ENCODE data around the gene TTC9. TPM values are rescaled to one million over a fixed set of nuclear protein-coding genes. Genes with fewer than 3 reads are reported as not detected.
A peak's percentile ranks its signal among the peaks of the same experiment; 100 is the strongest.

TTC9 gene
- polyA plus RNA-seq, 3 donors, result 0.99 to 2.1 (median 1.2) TPM

DNA sequence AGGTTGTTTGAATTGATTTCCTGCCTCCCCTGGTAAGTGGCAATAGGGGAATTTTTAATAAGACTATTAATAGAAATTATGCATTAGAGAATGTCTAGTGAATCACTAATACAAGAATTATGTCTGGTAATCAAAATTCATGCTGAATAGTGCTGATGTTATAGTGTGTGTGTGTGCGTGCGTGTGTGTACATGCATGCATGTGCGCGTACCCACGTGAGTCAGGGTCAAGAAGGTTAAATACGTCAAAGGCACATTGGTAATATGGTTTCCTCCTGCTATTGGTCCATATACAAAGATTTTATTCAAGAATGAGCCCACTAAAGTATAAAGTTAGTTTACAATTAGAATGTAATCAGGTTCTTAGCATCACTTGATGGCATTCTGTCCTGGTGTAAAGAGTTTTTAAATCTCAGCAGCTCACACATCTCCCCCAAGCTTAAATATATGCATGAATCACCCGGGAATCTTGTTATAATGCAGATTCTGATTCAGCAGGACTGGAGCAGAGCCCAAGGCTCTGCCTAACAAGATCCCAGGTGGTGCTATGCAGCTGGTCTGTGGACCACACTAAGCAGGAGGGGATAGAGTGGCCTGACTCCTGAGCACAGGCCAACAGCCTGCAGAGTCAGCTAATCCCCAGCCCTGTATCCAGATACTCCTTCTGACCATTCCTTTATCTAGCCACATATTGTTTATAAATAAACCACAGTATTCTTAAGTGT is 43.9 kb downstream of the TTC9 start:
- Mint-ChIP-seq H3K27ac (no peak overlapping the region), H3K4me3 (no peak overlapping the region), H3K4me1 (no peaks in the 10 kb centered on the region), H3K9me3 (peaks cover 0 to 2% (median 0%) of the 10 kb centered on the region in 7 donors), H3K27me3 (ENCODE audit: low read depth in 3 of 3) (peaks cover 0 to 5% (median 0%) of the 10 kb centered on the region in 3 donors), H3K36me3 (no peaks in the 10 kb centered on the region)
- Histone ChIP-seq H3K9me3 (replicated peaks in 1 of 2; ENCODE audit: control insufficient read depth in 1 of 2, insufficient read depth in 1 of 2, low read length in 2 of 2) (no peaks in the 10 kb centered on the region), H3K4me1 (ENCODE audit: control insufficient read depth in 1 of 2, insufficient read depth in 2 of 2, low read length in 2 of 2) (no peaks in the 10 kb centered on the region), H3K36me3 (replicated peaks in 1 of 2; ENCODE audit: control insufficient read depth in 1 of 2, insufficient read depth in 2 of 2, low read length in 2 of 2) (no peaks in the 10 kb centered on the region), H3K27ac (ENCODE audit: low read depth in 1 of 2, low read length in 2 of 2) (no peak overlapping the region), H2AFZ (ENCODE audit: insufficient read depth, low read depth, low read length, poor library complexity, severe bottlenecking) (no peak overlapping the region), H3K4me2 (replicated peaks; ENCODE audit: extremely low read depth, low read length, poor library complexity, severe bottlenecking) (no peak overlapping the region), H3K9ac (ENCODE audit: insufficient read depth, low read length, poor library complexity, severe bottlenecking) (no peak overlapping the region), H3K4me3 (replicated peaks in 1 of 3; ENCODE audit: low read depth in 2 of 3, low read length in 3 of 3) (no peak overlapping the region), H4K20me1 (ENCODE audit: insufficient read depth, low read length) (no peaks in the 10 kb centered on the region), H3K79me2 (ENCODE audit: insufficient read depth, low read length) (no peaks in the 10 kb centered on the region), H3K27me3 (ENCODE audit: control insufficient read depth in 2 of 2, insufficient read depth in 2 of 2, low read length in 2 of 2) (no peaks in the 10 kb centered on the region)
- intact Hi-C loops (cut with micrococcal nuclease), result no loop called here
- TF ChIP-seq, protein P1, sequence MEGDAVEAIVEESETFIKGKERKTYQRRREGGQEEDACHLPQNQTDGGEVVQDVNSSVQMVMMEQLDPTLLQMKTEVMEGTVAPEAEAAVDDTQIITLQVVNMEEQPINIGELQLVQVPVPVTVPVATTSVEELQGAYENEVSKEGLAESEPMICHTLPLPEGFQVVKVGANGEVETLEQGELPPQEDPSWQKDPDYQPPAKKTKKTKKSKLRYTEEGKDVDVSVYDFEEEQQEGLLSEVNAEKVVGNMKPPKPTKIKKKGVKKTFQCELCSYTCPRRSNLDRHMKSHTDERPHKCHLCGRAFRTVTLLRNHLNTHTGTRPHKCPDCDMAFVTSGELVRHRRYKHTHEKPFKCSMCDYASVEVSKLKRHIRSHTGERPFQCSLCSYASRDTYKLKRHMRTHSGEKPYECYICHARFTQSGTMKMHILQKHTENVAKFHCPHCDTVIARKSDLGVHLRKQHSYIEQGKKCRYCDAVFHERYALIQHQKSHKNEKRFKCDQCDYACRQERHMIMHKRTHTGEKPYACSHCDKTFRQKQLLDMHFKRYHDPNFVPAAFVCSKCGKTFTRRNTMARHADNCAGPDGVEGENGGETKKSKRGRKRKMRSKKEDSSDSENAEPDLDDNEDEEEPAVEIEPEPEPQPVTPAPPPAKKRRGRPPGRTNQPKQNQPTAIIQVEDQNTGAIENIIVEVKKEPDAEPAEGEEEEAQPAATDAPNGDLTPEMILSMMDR (IDR thresholded peaks at IDR 0.05), result no peak
- no peak for DNase-seq
- WGBS (ENCODE audit: insufficient coverage), result 95% methylated on average over 4 of the region's 7 CpGs

GRCh38 chr14:70692210-70692609 is 50.5 kb downstream of the TTC9 start:
- Histone ChIP-seq H3K79me2 (ENCODE audit: insufficient read depth, low read length) (no peaks in the 10 kb centered on the region), H3K27ac (ENCODE audit: low read depth in 1 of 2, low read length in 2 of 2) (peak overlapping the region; percentile 81 to 90), H4K20me1 (ENCODE audit: insufficient read depth, low read length) (no peaks in the 10 kb centered on the region), H2AFZ (ENCODE audit: insufficient read depth, low read depth, low read length, poor library complexity, severe bottlenecking) (peak overlapping the region; percentile 76), H3K9ac (ENCODE audit: insufficient read depth, low read length, poor library complexity, severe bottlenecking) (no peak overlapping the region), H3K9me3 (replicated peaks in 1 of 2; ENCODE audit: control insufficient read depth in 1 of 2, insufficient read depth in 1 of 2, low read length in 2 of 2) (no peaks in the 10 kb centered on the region), H3K4me2 (replicated peaks; ENCODE audit: extremely low read depth, low read length, poor library complexity, severe bottlenecking) (peak overlapping the region; percentile 34), H3K36me3 (replicated peaks in 1 of 2; ENCODE audit: control insufficient read depth in 1 of 2, insufficient read depth in 2 of 2, low read length in 2 of 2) (no peaks in the 10 kb centered on the region), H3K4me1 (ENCODE audit: control insufficient read depth in 1 of 2, insufficient read depth in 2 of 2, low read length in 2 of 2) (peaks cover 20 to 28% of the 10 kb centered on the region in 2 donors), H3K4me3 (replicated peaks in 1 of 3; ENCODE audit: low read depth in 2 of 3, low read length in 3 of 3) (no peak overlapping the region), H3K27me3 (ENCODE audit: control insufficient read depth in 2 of 2, insufficient read depth in 2 of 2, low read length in 2 of 2) (no peaks in the 10 kb centered on the region)
- Mint-ChIP-seq H3K27me3 (ENCODE audit: low read depth in 3 of 3) (peaks cover 0 to 2% (median 0%) of the 10 kb centered on the region in 3 donors), H3K36me3 (peaks cover 0 to 7% of the 10 kb centered on the region in 2 donors), H3K27ac (peak overlapping the region; percentile 81 to 91 (median 88)), H3K4me1 (peaks cover 20% of the 10 kb centered on the region), H3K4me3 (peak overlapping the region in 1 of 2 donors; percentile 65), H3K9me3 (no peaks in the 10 kb centered on the region)
- TF ChIP-seq, protein P1 (IDR thresholded peaks at IDR 0.05), result no peak
- WGBS (ENCODE audit: insufficient coverage), result 13% methylated on average over 10 of the region's 10 CpGs
- peak; percentile 83 to 91 (median 90) for DNase-seq
- intact Hi-C loops (cut with micrococcal nuclease), result loop anchor here in 1 of 2 donors (5.0 kb wide), 1 partner anchor 50 kb away; the partner anchor contains the start of gene TTC9
